ENCODE results near the gene PACRG.

Gene PACRG

GRCh38 chr6:163327921-163328320 is 600.1 kb downstream of the PACRG start:
- no peak for TF ChIP-seq CTCF (IDR thresholded peaks at IDR 0.05)
- Histone ChIP-seq H3K4me3 (no peak overlapping the region), H3K27ac (no peak overlapping the region)
- DNase-seq (ENCODE audit: low spot score): no peak

GRCh38 chr6:163328411-163328810 is 600.6 kb downstream of the PACRG start:
- Histone ChIP-seq H3K4me3 (no peak overlapping the region), H3K27ac (no peak overlapping the region)
- no peak for TF ChIP-seq CTCF (IDR thresholded peaks at IDR 0.05)
- no peak for DNase-seq (ENCODE audit: low spot score)

GRCh38 chr6:163329991-163330390 is 602.2 kb downstream of the PACRG start:
- no peak overlapping the region for H3K27ac ChIP-seq
- no peak overlapping the region for H3K4me3 ChIP-seq
- TF ChIP-seq CTCF (IDR thresholded peaks at IDR 0.05): no peak
- DNase-seq (ENCODE audit: low spot score): no peak

GRCh38 chr6:163331245-163331644 is 603.5 kb downstream of the PACRG start:
- no peak for TF ChIP-seq CTCF (IDR thresholded peaks at IDR 0.05)
- Histone ChIP-seq H3K4me3 (no peak overlapping the region), H3K27ac (no peak overlapping the region)
- DNase-seq (ENCODE audit: low spot score): no peak

- TF ChIP-seq CTCF (IDR thresholded peaks at IDR 0.05): no peak
- DNase-seq (ENCODE audit: low spot score): no peak
- Histone ChIP-seq H3K4me3 (no peak overlapping the region), H3K27ac (no peak overlapping the region)
These were observed 604.8 kb downstream of the PACRG start for GRCh38 chr6:163332575-163332974.

- no peak for DNase-seq (ENCODE audit: low spot score)
- Histone ChIP-seq H3K4me3 (no peak overlapping the region), H3K27ac (no peak overlapping the region)
- no peak for TF ChIP-seq CTCF (IDR thresholded peaks at IDR 0.05)
These were observed 605.3 kb downstream of the PACRG start for GRCh38 chr6:163333038-163333437.

- DNase-seq (ENCODE audit: low spot score): no peak
- H3K27ac ChIP-seq: no peak overlapping the region
- TF ChIP-seq CTCF (IDR thresholded peaks at IDR 0.05): no peak
- no peak overlapping the region for H3K4me3 ChIP-seq
These were observed 606.2 kb downstream of the PACRG start for GRCh38 chr6:163333701-163334663.
